Esophagus muscularis mucosa (tissue), 4 donors: ENCODE results near the gene PITX1. TPM values are rescaled to one million over a fixed set of nuclear protein-coding genes. Genes with fewer than 3 reads are reported as not detected.
A peak's percentile ranks its signal among the peaks of the same experiment; 100 is the strongest.

Source experiments
- DNase-seq: peaks from one replicate; pipeline ENCODE4 v3.0.0-alpha.2; 2017; ENCODE audit errors: extremely low spot score
- H3K27ac ChIP-seq, 4 donors: fragments of 200-600 bp; sonication (generic); replicated peaks in 1 of 4; 1 replicate in 3 of 4; 2 replicates in 1 of 4; pipeline ENCODE4 v1.5.1; 2016 to 2019; ENCODE audit warnings: mild to moderate bottlenecking in 1 of 4
- H3K27me3 ChIP-seq, 4 donors: fragments of 200-600 bp; sonication (generic); one replicate each; pipeline versions ENCODE4 v1.5.1 to v1.6.0; 2016 to 2019
- H3K36me3 ChIP-seq, 4 donors: fragments of 200-600 bp; sonication (generic); one replicate each; pipeline ENCODE4 v1.5.1; 2016 to 2019
- H3K4me1 ChIP-seq, 4 donors: fragments of 200-600 bp; sonication (generic); one replicate each; pipeline ENCODE4 v1.5.1; 2016 to 2019
- H3K4me3 ChIP-seq, 4 donors: fragments of 200-600 bp; sonication (generic); 1 replicate in 2 of 4; 2 replicates in 2 of 4; pipeline ENCODE4 v1.5.1; 2016 to 2019; ENCODE audit warnings: mild to moderate bottlenecking in 4 of 4, moderate library complexity in 1 of 4
- H3K9me3 ChIP-seq, 4 donors: fragments of 200-600 bp; sonication (generic); 1 replicate in 3 of 4; 2 replicates in 1 of 4; pipeline ENCODE4 v1.5.1; 2016 to 2019
- EP300 ChIP-seq: sonication (generic); formaldehyde crosslinking; IDR thresholded peaks from one replicate; pipeline ENCODE4 v1.6.1; 2017; ENCODE audit warnings: antibody characterized with exemption
- POLR2A ChIP-seq: fragments of 450-650 bp; IDR thresholded peaks from one replicate; pipeline ENCODE4 v1.6.1; 2017; ENCODE audit warnings: antibody characterized with exemption, moderate library complexity, mild to moderate bottlenecking, low read depth
- POLR2AphosphoS5 ChIP-seq, 2 donors: sonication (generic); formaldehyde crosslinking; IDR thresholded peaks; one replicate each; pipeline ENCODE4 v1.6.1; 2017; ENCODE audit warnings: antibody characterized with exemption in 2 of 2
- WGBS: methylation state at CpG from one replicate; pipeline ENCODE4 v1.1.5; 2018; 5-methylcytosine and 5-hydroxymethylcytosine counted together
- intact Hi-C: fragments of 100-400 bp; cut with DNase I; formaldehyde crosslinking; loops from one replicate; pipeline ENCODE4 v1.15.1; 2023
- total RNA-seq, 4 donors: library from RNA; depleted of rRNA; stranded (reverse); fragments of >200 nt; gene quantifications; one replicate each; pipeline versions ENCODE4 v1.1.0 to v1.2.1, GENCODE V29; 2016
- TF ChIP-seq, protein P1 (sequence below), 3 experiments: fragments of 200-600 bp in 2 of 3; fragments of 450-650 bp in 1 of 3; sonication (generic) in 2 of 3; IDR thresholded peaks; one replicate each; pipeline ENCODE4 v1.5.1; 2017 to 2019; ENCODE audit warnings: antibody characterized with exemption in 3 of 3, mild to moderate bottlenecking in 2 of 3, moderate library complexity in 1 of 3

The PITX1 gene
- total RNA-seq, 4 donors from 2014 or later = 3.7 to 8.7 (median 6.2) TPM

DNA sequence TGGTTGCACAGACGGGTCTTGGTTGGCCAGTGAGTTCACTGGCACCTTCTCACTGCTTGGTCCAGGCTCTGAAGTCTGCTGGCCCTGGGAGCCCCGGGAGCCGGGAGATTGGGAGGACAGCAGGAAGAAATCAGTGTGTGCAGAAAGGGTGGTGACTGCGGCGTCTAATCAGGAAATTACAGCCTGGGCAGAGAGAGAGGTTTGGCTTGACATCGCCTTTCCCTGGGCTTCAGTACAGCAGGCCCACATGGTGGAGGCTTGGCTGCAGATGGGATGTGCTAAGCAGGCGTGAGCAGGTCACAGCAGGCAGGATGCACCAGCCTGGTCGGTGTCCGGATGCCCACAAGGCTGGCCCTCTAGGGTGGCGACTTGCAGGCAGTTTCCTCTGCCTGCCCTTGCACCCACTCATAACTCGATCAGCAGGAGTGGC, 17.2 kb downstream of the PITX1 start:
- no peak for DNase-seq

DNA sequence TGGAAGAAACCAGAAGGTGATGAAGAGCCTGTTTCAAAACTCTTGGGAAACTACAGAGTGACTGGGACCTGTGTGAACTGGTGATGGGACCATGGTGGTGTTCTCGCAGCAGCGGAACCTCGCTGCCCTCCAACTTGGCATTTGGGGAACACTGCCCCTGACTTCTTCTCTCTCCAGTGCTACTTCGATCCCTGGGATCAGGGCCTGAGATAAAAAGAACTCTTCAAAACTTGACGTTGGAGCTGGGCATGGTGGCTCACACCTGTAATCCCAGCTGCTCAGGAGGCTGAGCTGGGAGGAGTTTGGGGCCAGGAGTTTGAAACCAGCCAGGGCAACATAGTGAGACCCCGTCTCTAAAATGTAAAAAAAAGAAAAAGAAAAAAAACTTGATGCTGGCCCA, 18.1 kb downstream of the PITX1 start:
- no peaks in the 10 kb centered on the region for H3K27me3 ChIP-seq
- WGBS = 90% methylated on average over 6 of the region's 6 CpGs
- no peak for DNase-seq
- H3K9me3 ChIP-seq = no peaks in the 10 kb centered on the region
- no peak overlapping the region for H3K27ac ChIP-seq
- H3K36me3 ChIP-seq = no peaks in the 10 kb centered on the region
- peaks cover 21 to 36% (median 26%) of the 10 kb centered on the region in 4 donors for H3K4me1 ChIP-seq
- TF ChIP-seq, protein P1, sequence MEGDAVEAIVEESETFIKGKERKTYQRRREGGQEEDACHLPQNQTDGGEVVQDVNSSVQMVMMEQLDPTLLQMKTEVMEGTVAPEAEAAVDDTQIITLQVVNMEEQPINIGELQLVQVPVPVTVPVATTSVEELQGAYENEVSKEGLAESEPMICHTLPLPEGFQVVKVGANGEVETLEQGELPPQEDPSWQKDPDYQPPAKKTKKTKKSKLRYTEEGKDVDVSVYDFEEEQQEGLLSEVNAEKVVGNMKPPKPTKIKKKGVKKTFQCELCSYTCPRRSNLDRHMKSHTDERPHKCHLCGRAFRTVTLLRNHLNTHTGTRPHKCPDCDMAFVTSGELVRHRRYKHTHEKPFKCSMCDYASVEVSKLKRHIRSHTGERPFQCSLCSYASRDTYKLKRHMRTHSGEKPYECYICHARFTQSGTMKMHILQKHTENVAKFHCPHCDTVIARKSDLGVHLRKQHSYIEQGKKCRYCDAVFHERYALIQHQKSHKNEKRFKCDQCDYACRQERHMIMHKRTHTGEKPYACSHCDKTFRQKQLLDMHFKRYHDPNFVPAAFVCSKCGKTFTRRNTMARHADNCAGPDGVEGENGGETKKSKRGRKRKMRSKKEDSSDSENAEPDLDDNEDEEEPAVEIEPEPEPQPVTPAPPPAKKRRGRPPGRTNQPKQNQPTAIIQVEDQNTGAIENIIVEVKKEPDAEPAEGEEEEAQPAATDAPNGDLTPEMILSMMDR (IDR thresholded peaks at IDR 0.05) = no peak
- no peak for TF ChIP-seq EP300
- no peak for TF ChIP-seq POLR2AphosphoS5 (IDR thresholded peaks at IDR 0.05)
- TF ChIP-seq POLR2A = no peak
- H3K4me3 ChIP-seq = no peak overlapping the region
- intact Hi-C loops = loop anchor here (10.0 kb wide), 1 partner anchor 179 kb away; no protein-coding TSS in a partner anchor

More for the DNA sequence above, 17.2 kb downstream of the PITX1 start:
- 87% methylated on average over 11 of the region's 11 CpGs for WGBS
- TF ChIP-seq POLR2AphosphoS5 (IDR thresholded peaks at IDR 0.05) (no peak), POLR2A (no peak), EP300 (no peak)
- TF ChIP-seq, protein P1 (IDR thresholded peaks at IDR 0.05) = no peak
- H3K27ac ChIP-seq = no peak overlapping the region
- no peaks in the 10 kb centered on the region for H3K27me3 ChIP-seq
- H3K4me3 ChIP-seq = no peak overlapping the region
- intact Hi-C loops = loop anchor here (10.0 kb wide), 1 partner anchor 178 kb away; no protein-coding TSS in a partner anchor
- peaks cover 21 to 36% (median 26%) of the 10 kb centered on the region in 4 donors for H3K4me1 ChIP-seq
- H3K9me3 ChIP-seq = no peaks in the 10 kb centered on the region
- no peaks in the 10 kb centered on the region for H3K36me3 ChIP-seq

DNA sequence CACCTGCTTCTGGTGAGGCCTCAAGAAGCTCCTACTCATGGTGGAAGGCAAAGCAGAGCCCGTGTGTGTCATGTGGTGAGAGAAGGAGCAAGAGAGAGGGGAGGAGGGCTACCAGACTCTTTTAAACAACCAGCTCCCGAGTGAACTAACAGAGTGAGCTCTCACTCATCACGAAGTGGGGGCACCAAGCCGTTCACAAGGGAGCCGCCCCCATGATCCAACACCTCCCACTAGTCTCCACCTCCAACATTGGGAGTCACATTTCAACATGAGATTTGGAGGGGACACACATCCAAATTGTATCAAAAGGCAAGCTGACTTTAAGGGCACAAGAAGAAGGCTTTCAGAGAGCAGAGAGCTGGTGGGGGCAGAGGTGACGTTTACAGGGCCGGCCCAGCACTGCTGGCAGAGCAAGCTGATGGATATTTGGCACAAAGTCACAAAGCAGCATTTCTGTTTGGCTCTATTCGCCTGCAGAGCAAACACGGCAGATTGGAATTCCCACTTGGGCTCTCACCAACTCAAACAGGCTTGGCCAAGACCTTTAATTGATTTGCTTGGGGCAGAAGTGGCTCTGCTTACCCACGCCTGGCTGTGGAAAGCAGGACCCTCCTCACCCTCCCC, 20.0 kb downstream of the PITX1 start:
- no peak for TF ChIP-seq EP300
- TF ChIP-seq POLR2AphosphoS5 (IDR thresholded peaks at IDR 0.05) = peak in 1 of 2 donors; percentile 12
- WGBS = 67% methylated on average over 7 of the region's 10 CpGs
- Histone ChIP-seq H3K4me3 (no peak overlapping the region), H3K36me3 (no peaks in the 10 kb centered on the region), H3K9me3 (no peaks in the 10 kb centered on the region), H3K27me3 (no peaks in the 10 kb centered on the region), H3K4me1 (peaks cover 21 to 36% (median 26%) of the 10 kb centered on the region in 4 donors), H3K27ac (peak overlapping the region; percentile 62 to 70 (median 66))
- DNase-seq = no peak
- intact Hi-C loops = loop anchor here (10.0 kb wide), 1 partner anchor 181 kb away; no protein-coding TSS in a partner anchor

DNA sequence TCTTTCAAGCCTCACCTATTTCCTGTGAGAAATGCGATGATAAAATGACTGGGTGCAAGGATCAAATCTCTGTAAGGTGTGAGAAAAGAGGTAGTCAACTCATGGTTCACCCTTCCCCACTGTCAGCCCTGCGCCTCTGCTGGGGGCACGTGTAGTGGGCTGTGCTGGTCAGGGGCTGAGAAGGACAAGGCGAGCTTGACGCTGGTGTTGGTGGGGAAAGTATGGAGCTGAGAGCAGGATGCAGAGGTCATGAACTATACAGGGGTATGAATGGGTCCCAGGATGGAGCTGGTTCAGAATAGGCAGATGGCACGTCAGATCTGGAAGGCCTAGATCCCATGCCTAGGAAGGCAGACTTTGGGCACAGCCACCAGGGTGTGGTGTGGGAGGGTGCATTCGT, 20.6 kb downstream of the PITX1 start:
- H3K36me3 ChIP-seq = no peaks in the 10 kb centered on the region
- TF ChIP-seq, protein P1 (IDR thresholded peaks at IDR 0.05) = no peak
- TF ChIP-seq POLR2AphosphoS5 (IDR thresholded peaks at IDR 0.05) (no peak), POLR2A (no peak), EP300 (no peak)
- 83% methylated on average over 7 of the region's 7 CpGs for WGBS
- H3K9me3 ChIP-seq = no peaks in the 10 kb centered on the region
- peaks cover 21 to 36% (median 26%) of the 10 kb centered on the region in 4 donors for H3K4me1 ChIP-seq
- no peak overlapping the region for H3K4me3 ChIP-seq
- no peak for DNase-seq
- no peaks in the 10 kb centered on the region for H3K27me3 ChIP-seq
- intact Hi-C loops = loop anchor here (10.0 kb wide), 1 partner anchor 181 kb away; no protein-coding TSS in a partner anchor
- H3K27ac ChIP-seq = peak overlapping the region; percentile 62 to 70 (median 66)

DNA sequence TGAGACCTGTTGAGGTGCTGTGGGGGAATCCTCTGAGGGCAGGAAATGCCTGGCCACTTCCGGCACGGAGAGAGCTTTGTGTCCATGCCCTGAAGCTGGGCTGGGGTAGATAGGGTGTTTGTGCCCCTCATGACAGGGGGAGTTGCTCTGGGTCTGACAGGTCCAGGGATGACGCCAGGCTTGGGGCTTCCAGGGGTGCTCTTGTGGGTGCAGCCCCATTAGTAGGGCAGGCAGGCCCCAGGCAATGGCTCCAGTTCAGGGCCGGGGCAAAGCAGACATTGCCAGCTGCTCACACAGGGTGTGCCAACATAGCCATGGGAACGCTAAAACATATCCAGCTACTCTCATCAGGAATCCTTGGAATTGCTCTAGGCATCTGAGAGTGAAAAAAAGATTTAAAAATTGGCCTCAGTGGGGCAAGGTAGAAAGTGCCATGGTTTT, 21.1 kb downstream of the PITX1 start:
- DNase-seq = no peak
- no peak overlapping the region for H3K4me3 ChIP-seq
- TF ChIP-seq, protein P1 (IDR thresholded peaks at IDR 0.05) = no peak
- TF ChIP-seq EP300 = no peak
- TF ChIP-seq POLR2AphosphoS5 (IDR thresholded peaks at IDR 0.05) = no peak
- TF ChIP-seq POLR2A = no peak
- intact Hi-C loops = loop anchor here (10.0 kb wide), 1 partner anchor 182 kb away; no protein-coding TSS in a partner anchor
- H3K27ac ChIP-seq = peak overlapping the region; percentile 62 to 70 (median 66)
- H3K9me3 ChIP-seq = no peaks in the 10 kb centered on the region
- H3K4me1 ChIP-seq = peaks cover 21 to 36% (median 26%) of the 10 kb centered on the region in 4 donors
- 79% methylated on average over 5 of the region's 5 CpGs for WGBS
- no peaks in the 10 kb centered on the region for H3K36me3 ChIP-seq
- no peaks in the 10 kb centered on the region for H3K27me3 ChIP-seq
